ENCODE data around the gene RAP1GAP. TPM values are rescaled to one million over a fixed set of nuclear protein-coding genes. Genes with fewer than 3 reads are reported as not detected.

RAP1GAP gene
- total RNA-seq, 1 experiment from 2014 or later: 13.4 TPM

GRCh38 chr1:21610989-21611785 lies 58.0 kb downstream of the RAP1GAP start:
- H3K4me2 ChIP-seq (ENCODE audit: low read length): no peak overlapping the region
- ChIA-PET POLR2A (no interaction called here), RAD21 (ENCODE audit: low non-redundant PET in 1 of 2, low total read pairs in 2 of 2, uncharacterized antibody in 2 of 2, unreplicated experiment in 2 of 2) (no interaction called here), CTCF (no interaction called here)
- intact Hi-C loops (cut with micrococcal nuclease): no loop called here
- H3K36me3 ChIP-seq (ENCODE audit: control insufficient read depth in 1 of 2, insufficient read depth in 2 of 2, low read length in 2 of 2): no peaks in the 10 kb centered on the region
- TF ChIP-seq EZH2 (IDR thresholded peaks at IDR 0.05) (no peak), RAD21 (IDR thresholded peaks at IDR 0.05; ENCODE audit: low read depth) (no peak), ELF1 (IDR thresholded peaks at IDR 0.05; ENCODE audit: borderline replicate concordance, low read depth) (no peak), TCF7L2 (IDR thresholded peaks at IDR 0.05; ENCODE audit: borderline replicate concordance, extremely low read depth, insufficient read depth, insufficient read length) (no peak)
- TF ChIP-seq, protein P1, sequence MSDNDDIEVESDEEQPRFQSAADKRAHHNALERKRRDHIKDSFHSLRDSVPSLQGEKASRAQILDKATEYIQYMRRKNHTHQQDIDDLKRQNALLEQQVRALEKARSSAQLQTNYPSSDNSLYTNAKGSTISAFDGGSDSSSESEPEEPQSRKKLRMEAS (IDR thresholded peaks at IDR 0.05): no peak
- no peaks in the 10 kb centered on the region for H3K9me3 ChIP-seq (ENCODE audit: control insufficient read depth in 1 of 2, insufficient read depth in 1 of 2, low read depth in 1 of 2, low read length in 2 of 2)
- peaks cover 14 to 27% of the 10 kb centered on the region in 2 experiments for H3K4me1 ChIP-seq (ENCODE audit: control insufficient read depth in 1 of 2, insufficient read depth in 2 of 2, low read length in 2 of 2)
- H3K9ac ChIP-seq (ENCODE audit: low read length): no peak overlapping the region
- DNase-seq (ENCODE audit: low read depth, low spot score) (no peak), ATAC-seq (no peak)
- no peaks in the 10 kb centered on the region for H3K9me2 ChIP-seq (ENCODE audit: insufficient read depth)
- no peaks in the 10 kb centered on the region for H4K20me1 ChIP-seq (ENCODE audit: insufficient read depth)
- BruUV-seq (replicated peaks): no TSS peak
- H3K79me2 ChIP-seq (ENCODE audit: insufficient read depth, low read length): no peaks in the 10 kb centered on the region
- H3K4me3 ChIP-seq (replicated peaks in 1 of 2; ENCODE audit: low read depth in 1 of 2, low read length in 2 of 2): no peak overlapping the region
- no peak overlapping the region for H3K27ac ChIP-seq (ENCODE audit: low read depth, low read length)
- no peaks in the 10 kb centered on the region for H3K27me3 ChIP-seq (ENCODE audit: insufficient read depth, low read length)
- H2AFZ ChIP-seq (ENCODE audit: low read depth, low read length, poor library complexity, severe bottlenecking): no peak overlapping the region

- Histone ChIP-seq H3K9me3 (ENCODE audit: control insufficient read depth in 1 of 2, insufficient read depth in 1 of 2, low read depth in 1 of 2, low read length in 2 of 2) (no peaks in the 10 kb centered on the region), H2AFZ (ENCODE audit: low read depth, low read length, poor library complexity, severe bottlenecking) (no peak overlapping the region), H3K79me2 (ENCODE audit: insufficient read depth, low read length) (no peaks in the 10 kb centered on the region), H4K20me1 (ENCODE audit: insufficient read depth) (no peaks in the 10 kb centered on the region), H3K27ac (ENCODE audit: low read depth, low read length) (no peak overlapping the region), H3K36me3 (ENCODE audit: control insufficient read depth in 1 of 2, insufficient read depth in 2 of 2, low read length in 2 of 2) (no peaks in the 10 kb centered on the region), H3K4me2 (ENCODE audit: low read length) (no peak overlapping the region), H3K9ac (ENCODE audit: low read length) (no peak overlapping the region), H3K4me3 (replicated peaks in 1 of 2; ENCODE audit: low read depth in 1 of 2, low read length in 2 of 2) (no peak overlapping the region), H3K27me3 (ENCODE audit: insufficient read depth, low read length) (no peaks in the 10 kb centered on the region), H3K4me1 (ENCODE audit: control insufficient read depth in 1 of 2, insufficient read depth in 2 of 2, low read length in 2 of 2) (peaks cover 14 to 27% of the 10 kb centered on the region in 2 experiments), H3K9me2 (ENCODE audit: insufficient read depth) (no peaks in the 10 kb centered on the region)
- DNase-seq (ENCODE audit: low read depth, low spot score) (no peak), ATAC-seq (no peak)
- intact Hi-C loops (cut with micrococcal nuclease): no loop called here
- POLR2A ChIA-PET: no interaction called here
- no peak for TF ChIP-seq YY1 (IDR thresholded peaks at IDR 0.05; ENCODE audit: extremely low read depth, insufficient replicate concordance, low read depth, low read length)
- no peak for TF ChIP-seq TCF7L2 (IDR thresholded peaks at IDR 0.05; ENCODE audit: borderline replicate concordance, extremely low read depth, insufficient read depth, insufficient read length)
- no peak for TF ChIP-seq CBX3 (IDR thresholded peaks at IDR 0.05; ENCODE audit: low read depth)
- TF ChIP-seq RAD21 (IDR thresholded peaks at IDR 0.05; ENCODE audit: low read depth): no peak
- TF ChIP-seq ZFX (IDR thresholded peaks at IDR 0.05): no peak
- BruUV-seq (replicated peaks): no TSS peak
- CTCF ChIA-PET: no interaction called here
- RAD21 ChIA-PET (ENCODE audit: low non-redundant PET in 1 of 2, low total read pairs in 2 of 2, uncharacterized antibody in 2 of 2, unreplicated experiment in 2 of 2): no interaction called here
Observed at GRCh38 chr1:21610027-21610426, 59.1 kb downstream of the RAP1GAP start.

Measured in HCT116 (cell line).